Ectodermal cell (in vitro differentiated cells): ENCODE results near the gene NUDT3.

Experiments used
- H3K27ac ChIP-seq: 2 replicates; pipeline ENCODE4 v1.7.0; 2013; ENCODE audit warnings: mild to moderate bottlenecking, low read depth, low read length; ENCODE audit not compliant: insufficient read depth, poor library complexity, severe bottlenecking
- H3K27me3 ChIP-seq: 2 replicates; pipeline ENCODE4 v1.7.0; 2013; ENCODE audit warnings: mild to moderate bottlenecking, low read length; ENCODE audit not compliant: insufficient read depth, control insufficient read depth, poor library complexity, severe bottlenecking
- H3K36me3 ChIP-seq: one replicate; pipeline ENCODE4 v1.7.0; 2013; ENCODE audit warnings: low read length; ENCODE audit not compliant: control insufficient read depth, insufficient read depth
- H3K4me1 ChIP-seq: one replicate; pipeline ENCODE4 v1.7.0; 2013; ENCODE audit warnings: low read length; ENCODE audit not compliant: control insufficient read depth, insufficient read depth
- H3K4me3 ChIP-seq: 2 replicates; pipeline ENCODE4 v1.7.0; 2013; ENCODE audit warnings: low read depth, low read length, control low read depth; ENCODE audit not compliant: insufficient read depth
- H3K9me3 ChIP-seq: 2 replicates; pipeline ENCODE4 v1.7.0; 2013; ENCODE audit warnings: mild to moderate bottlenecking, low read length, moderate library complexity; ENCODE audit not compliant: control insufficient read depth
- WGBS, 2 experiments: methylation state at CpG; one replicate each; pipeline ENCODE4 v1.1.7; 2013; ENCODE audit warnings: missing lambda C conversion rate in 2 of 2; 5-methylcytosine and 5-hydroxymethylcytosine counted together

NUDT3 gene

DNA sequence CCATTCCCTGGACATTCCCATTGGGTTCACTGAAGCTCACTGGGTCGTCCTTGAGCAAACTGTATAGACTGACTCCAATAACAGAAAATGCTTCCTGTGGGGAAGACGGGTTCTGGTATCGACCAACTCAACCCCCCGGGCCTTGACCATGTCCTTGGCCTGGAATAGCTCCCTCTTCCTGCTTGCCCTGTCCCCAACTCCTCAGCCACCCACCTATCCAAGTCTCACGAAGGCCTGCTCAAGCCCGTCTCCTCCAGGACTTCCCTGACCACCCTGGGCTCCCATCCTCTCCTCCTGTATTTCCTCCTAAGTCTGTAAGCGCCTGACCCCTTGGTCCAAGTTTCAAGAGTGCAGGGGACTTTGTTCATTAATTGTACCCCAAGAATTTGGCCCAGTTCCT, 158.6 kb downstream of the NUDT3 start:
- peaks cover 12% of the 10 kb centered on the region for H3K4me1 ChIP-seq
- H3K27ac ChIP-seq = no peak overlapping the region
- H3K9me3 ChIP-seq = no peaks in the 10 kb centered on the region
- 92 to 94% methylated on average over 7 of the region's 7 CpGs for WGBS, 2 experiments
- no peaks in the 10 kb centered on the region for H3K36me3 ChIP-seq
- no peaks in the 10 kb centered on the region for H3K27me3 ChIP-seq
- no peak overlapping the region for H3K4me3 ChIP-seq

DNA sequence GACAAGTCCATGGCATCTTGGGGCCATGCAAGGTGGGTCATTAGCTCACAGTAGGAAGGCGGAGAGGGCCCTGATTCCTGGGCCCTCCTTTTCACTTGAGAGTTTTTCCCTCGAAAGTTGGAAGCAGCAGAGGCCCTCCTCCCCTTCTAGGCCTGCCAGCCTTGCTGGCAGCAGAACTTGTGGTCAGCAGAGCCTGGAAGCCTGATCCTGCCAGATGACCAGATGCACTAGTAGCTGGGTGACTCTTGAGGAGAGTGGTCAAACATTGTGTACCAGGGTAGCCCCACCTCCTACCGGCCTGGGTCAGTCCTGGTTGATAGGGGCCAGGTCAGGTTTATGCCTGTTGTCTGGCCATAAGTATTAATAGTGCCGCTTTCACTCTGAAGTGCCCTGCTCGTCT, 159.6 kb downstream of the NUDT3 start:
- WGBS, 2 experiments = 90 to 94% methylated on average over 5 of the region's 5 CpGs

DNA sequence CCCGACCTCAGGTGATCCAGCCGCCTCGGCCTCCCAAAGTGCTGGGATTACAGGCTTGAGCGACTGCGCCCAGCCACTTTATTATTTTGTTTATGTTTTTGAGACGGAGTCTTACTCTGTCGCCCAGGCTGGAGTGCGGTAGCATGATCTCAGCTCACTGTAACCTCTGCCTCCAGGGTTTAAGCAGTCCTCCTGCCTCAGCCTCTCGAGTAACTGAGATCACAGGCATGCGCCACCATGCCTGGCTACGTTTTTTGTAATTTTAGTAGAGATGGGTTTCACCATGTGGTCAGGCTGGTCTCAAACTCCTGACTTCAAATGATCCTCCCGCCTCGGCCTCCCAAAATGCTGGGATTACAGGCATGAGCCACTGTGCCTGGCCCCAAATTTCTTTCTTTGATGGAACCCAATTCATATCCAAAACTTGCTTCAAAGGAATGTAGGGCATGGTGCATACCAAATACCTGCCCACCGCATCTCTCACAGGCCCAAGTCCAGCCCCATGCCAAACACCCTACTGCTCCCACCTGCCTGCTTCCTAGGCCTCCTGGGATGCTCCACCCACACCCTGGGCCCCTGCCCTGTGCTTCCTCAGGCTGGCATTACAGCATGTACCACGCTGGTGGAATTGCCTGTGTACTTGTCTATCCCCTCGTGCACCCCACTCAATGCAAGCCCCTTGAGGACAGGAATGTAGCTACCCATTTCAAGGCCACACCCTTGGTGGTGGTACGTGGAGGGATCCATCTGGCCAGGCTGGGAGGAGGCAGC, 160.7 kb downstream of the NUDT3 start:
- WGBS, 2 experiments = 90 to 91% methylated on average over 17 of the region's 17 CpGs
- H3K36me3 ChIP-seq = no peaks in the 10 kb centered on the region
- no peaks in the 10 kb centered on the region for H3K27me3 ChIP-seq
- no peak overlapping the region for H3K27ac ChIP-seq
- peaks cover 20% of the 10 kb centered on the region for H3K4me1 ChIP-seq
- no peak overlapping the region for H3K4me3 ChIP-seq
- no peaks in the 10 kb centered on the region for H3K9me3 ChIP-seq

More for the DNA sequence above, 159.6 kb downstream of the NUDT3 start:
- no peak overlapping the region for H3K27ac ChIP-seq
- no peaks in the 10 kb centered on the region for H3K9me3 ChIP-seq
- H3K36me3 ChIP-seq = no peaks in the 10 kb centered on the region
- peaks cover 12% of the 10 kb centered on the region for H3K4me1 ChIP-seq
- H3K4me3 ChIP-seq = no peak overlapping the region
- H3K27me3 ChIP-seq = no peaks in the 10 kb centered on the region

DNA sequence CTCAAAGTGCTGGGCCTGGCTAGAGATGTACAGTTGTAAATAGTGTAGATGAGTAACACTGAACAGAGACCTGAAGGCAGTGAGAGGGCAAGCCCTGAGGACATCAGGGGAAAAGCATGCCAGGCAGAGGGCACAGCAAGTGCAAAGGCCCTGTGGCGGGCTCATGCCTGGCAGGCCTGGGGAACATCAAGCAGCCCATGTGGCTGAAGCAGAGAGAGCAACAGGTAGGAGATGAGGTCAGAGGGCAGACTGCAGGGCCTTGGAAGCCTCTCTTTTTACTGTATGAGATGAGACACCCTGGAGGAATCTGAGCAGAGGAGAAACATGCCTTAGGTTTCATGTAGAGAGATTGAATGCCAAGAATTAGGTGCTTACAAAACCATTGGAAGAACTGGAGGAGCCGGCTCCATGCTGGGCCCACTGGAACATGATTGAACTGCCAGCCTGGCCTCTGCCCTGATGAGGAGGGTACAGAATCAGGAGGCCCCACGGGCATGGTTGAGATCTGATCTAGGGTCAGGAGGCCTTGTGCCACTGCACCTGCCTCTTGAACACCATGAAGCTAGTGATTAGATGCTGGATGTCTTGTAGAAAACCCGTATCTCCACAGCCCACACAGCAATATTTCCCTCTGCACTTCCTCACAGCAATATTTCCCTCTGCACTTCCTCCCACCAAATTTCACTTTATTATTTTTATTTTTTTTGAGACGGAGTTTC, 161.7 kb downstream of the NUDT3 start:
- Histone ChIP-seq H3K9me3 (no peaks in the 10 kb centered on the region), H3K27ac (no peak overlapping the region), H3K4me3 (no peak overlapping the region), H3K27me3 (no peaks in the 10 kb centered on the region), H3K36me3 (no peaks in the 10 kb centered on the region), H3K4me1 (peaks cover 28% of the 10 kb centered on the region)
- WGBS, 2 experiments = 88 to 94% methylated on average over 5 of the region's 5 CpGs

DNA sequence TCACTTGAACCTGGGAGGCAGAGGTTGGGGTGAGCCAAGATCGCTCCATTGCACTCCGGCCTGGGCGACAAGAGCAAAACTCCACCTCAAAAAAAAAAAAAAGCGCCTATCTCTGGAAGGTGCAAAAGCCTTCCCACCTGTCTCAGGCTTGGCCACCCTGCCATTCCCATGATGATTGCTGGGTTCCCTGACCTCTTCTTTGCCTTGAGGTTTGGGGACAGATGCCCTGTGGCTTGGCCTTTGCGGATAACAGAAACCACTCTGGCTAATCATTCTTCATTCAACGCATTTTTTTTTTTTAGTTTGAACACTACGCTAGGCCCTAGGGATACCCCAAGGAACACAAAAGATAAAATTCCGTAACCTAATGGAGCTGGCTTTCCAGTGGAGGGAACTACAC, 162.6 kb downstream of the NUDT3 start:
- Histone ChIP-seq H3K27ac (no peak overlapping the region), H3K4me1 (peaks cover 28% of the 10 kb centered on the region), H3K36me3 (no peaks in the 10 kb centered on the region), H3K4me3 (no peak overlapping the region), H3K27me3 (no peaks in the 10 kb centered on the region), H3K9me3 (no peaks in the 10 kb centered on the region)
- whole genome bisulfite sequencing, 2 experiments = 93 to 97% methylated on average over 8 of the region's 8 CpGs
